SJSA1 (cell line): Measurements from ENCODE around the gene DCTPP1. TPM values are rescaled to one million over a fixed set of nuclear protein-coding genes. Genes with fewer than 3 reads are reported as not detected.
"Not testable (repeated sequence)": the region's sequence is repeated elsewhere in the genome, so short reads cannot be mapped to it uniquely, and the experiment has no call there.

Source experiments
- DNase-seq, 2 experiments: peaks; one replicate each; pipeline ENCODE4 v3.0.0-alpha.2; 2015 to 2020; ENCODE audit warnings: low spot score in 2 of 2, low read depth in 1 of 2
- H3K27ac ChIP-seq: fragments of 250-450 bp; sonication (Bioruptor Pico); 2 replicates; pipeline ENCODE4 v1.5.1; 2020; ENCODE audit warnings: mild to moderate bottlenecking, moderate library complexity
- H3K27me3 ChIP-seq: fragments of 250-450 bp; sonication (Bioruptor Pico); replicated peaks from 2 replicates; pipeline ENCODE4 v1.5.1; 2020; ENCODE audit warnings: mild to moderate bottlenecking, moderate library complexity
- H3K36me3 ChIP-seq: fragments of 250-450 bp; sonication (Bioruptor Pico); 2 replicates; pipeline ENCODE4 v1.5.1; 2020; ENCODE audit warnings: mild to moderate bottlenecking
- H3K4me1 ChIP-seq: fragments of 250-450 bp; sonication (Bioruptor Pico); replicated peaks from 2 replicates; pipeline ENCODE4 v1.6.1; 2021; ENCODE audit warnings: mild to moderate bottlenecking
- H3K4me3 ChIP-seq: fragments of 250-450 bp; sonication (Bioruptor Pico); 2 replicates; pipeline ENCODE4 v1.5.1; 2020; ENCODE audit warnings: mild to moderate bottlenecking
- H3K9me3 ChIP-seq: fragments of 250-450 bp; sonication (Bioruptor Pico); replicated peaks from 2 replicates; pipeline ENCODE4 v1.5.1; 2020; ENCODE audit warnings: mild to moderate bottlenecking
- total RNA-seq: library from RNA; depleted of rRNA; stranded (reverse); fragments of >200 nt; shearing (Covaris generic); gene quantifications from 2 replicates; pipeline ENCODE4 v1.2.3, GENCODE V29; 2014

Gene DCTPP1
- total RNA-seq, 1 experiment from 2014 or later = 31.6 TPM

- DNase-seq = no peak
- Histone ChIP-seq H3K9me3 (no peaks in the 10 kb centered on the region), H3K27ac (no peak overlapping the region), H3K36me3 (no peaks in the 10 kb centered on the region), H3K4me3 (no peak overlapping the region), H3K27me3 (no peaks in the 10 kb centered on the region), H3K4me1 (no peaks in the 10 kb centered on the region)
Observed at GRCh38 chr16:30458561-30459394, 28.9 kb upstream of the DCTPP1 start.

GRCh38 chr16:30457743-30458560 lies 28.1 kb upstream of the DCTPP1 start:
- DNase-seq = no peak
- no peaks in the 10 kb centered on the region for H3K9me3 ChIP-seq
- no peaks in the 10 kb centered on the region for H3K4me1 ChIP-seq
- H3K4me3 ChIP-seq = no peak overlapping the region
- no peaks in the 10 kb centered on the region for H3K27me3 ChIP-seq
- H3K27ac ChIP-seq = no peak overlapping the region
- no peaks in the 10 kb centered on the region for H3K36me3 ChIP-seq

DNA sequence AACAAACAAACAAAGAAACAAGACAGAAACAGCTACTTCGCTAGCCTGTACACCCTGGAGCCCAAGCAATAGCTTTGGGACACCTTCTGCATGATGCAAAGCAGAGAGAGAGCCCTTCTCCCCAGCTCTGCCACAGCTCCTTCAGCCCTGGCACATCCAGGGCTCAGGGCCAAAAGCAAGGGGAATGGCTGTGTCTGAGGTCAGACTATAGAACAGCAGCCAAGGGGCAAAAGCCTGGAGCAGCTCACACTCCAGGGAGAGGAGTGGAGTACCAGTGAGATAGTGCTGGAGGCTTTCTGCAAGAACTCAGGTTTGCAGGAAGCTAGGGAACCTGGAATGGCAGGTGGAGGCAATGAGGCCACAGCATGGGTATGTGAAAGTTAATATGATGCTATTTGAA lies 27.4 kb upstream of the DCTPP1 start:
- Histone ChIP-seq H3K4me3 (no peak overlapping the region), H3K36me3 (no peaks in the 10 kb centered on the region), H3K27me3 (no peaks in the 10 kb centered on the region), H3K4me1 (no peaks in the 10 kb centered on the region), H3K9me3 (no peaks in the 10 kb centered on the region), H3K27ac (no peak overlapping the region)
- no peak for DNase-seq

DNA sequence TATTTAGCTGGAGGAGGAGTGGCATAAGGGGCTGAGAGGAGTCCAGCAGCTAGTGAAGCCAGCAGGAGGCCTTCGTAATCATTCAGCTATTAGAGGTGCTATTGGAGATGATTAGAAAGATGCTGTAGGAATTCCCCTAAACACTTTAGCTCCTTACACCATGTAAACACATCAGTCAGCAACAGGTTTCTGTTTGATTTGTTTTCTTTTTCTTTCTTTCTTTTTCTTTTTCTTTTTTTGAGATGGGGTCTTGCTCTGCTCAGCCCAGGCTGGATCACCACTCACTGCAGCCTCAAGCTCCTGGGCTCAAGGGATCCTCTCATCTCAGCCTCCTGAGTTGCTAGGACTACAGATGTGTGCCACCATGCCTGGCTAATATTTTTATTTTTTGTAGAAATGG lies 26.5 kb upstream of the DCTPP1 start:
- Histone ChIP-seq H3K27me3 (no peaks in the 10 kb centered on the region), H3K27ac (no peak overlapping the region), H3K4me3 (no peak overlapping the region), H3K9me3 (no peaks in the 10 kb centered on the region), H3K4me1 (no peaks in the 10 kb centered on the region), H3K36me3 (no peaks in the 10 kb centered on the region)
- DNase-seq = no peak

DNA sequence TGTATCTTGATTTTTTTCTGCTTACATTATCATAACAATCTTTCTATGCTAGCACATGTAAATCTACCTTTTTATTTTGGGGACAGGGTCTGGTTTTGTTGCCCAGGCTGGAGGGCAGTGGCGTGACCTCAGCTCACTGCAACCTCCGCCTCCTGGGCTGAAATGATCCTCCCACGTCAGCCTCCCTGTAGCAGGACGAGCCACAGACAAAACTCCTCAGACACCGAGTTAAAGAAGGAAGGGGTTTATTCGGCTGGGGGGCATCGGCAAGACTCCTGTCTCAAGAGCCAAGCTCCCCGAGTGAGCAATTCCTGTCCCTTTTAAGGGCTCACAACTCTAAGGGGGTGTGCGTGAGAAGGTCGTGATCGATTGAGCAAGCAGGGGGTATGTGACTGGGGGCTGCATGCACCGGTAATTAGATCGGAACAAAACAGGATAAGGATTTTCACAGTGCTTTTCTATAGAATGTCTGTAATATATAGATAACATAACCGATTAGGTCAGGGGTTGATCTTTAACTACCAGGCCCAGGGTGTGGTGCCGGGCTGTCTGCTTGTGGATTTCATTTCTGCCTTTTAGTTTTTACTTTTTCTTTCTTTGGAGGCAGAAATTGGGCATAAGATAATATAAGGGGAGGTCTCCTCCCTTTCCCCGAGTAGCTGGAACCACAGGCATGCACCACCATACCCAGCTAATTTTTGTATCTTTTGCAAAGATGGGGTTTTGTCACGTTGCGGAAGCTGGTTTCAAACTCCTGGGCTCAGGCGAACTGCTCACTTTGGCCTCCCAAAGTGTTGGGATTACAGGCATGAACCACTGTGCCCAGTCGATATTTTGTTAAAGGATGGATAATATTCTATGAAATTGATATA lies 23.1 kb upstream of the DCTPP1 start:
- not testable (repeated sequence) for DNase-seq, H3K36me3 ChIP-seq, H3K27me3 ChIP-seq, H3K9me3 ChIP-seq, H3K4me3 ChIP-seq, H3K27ac ChIP-seq, H3K4me1 ChIP-seq

GRCh38 chr16:30449116-30449435 lies 19.2 kb upstream of the DCTPP1 start:
- H3K36me3 ChIP-seq = peaks cover 13% of the 10 kb centered on the region
- no peak for DNase-seq
- no peak overlapping the region for H3K27ac ChIP-seq

GRCh38 chr16:30447512-30448226 lies 17.8 kb upstream of the DCTPP1 start:
- peaks cover 16% of the 10 kb centered on the region for H3K4me1 ChIP-seq
- no peak for DNase-seq
- no peak overlapping the region for H3K27ac ChIP-seq
- H3K4me3 ChIP-seq = no peak overlapping the region
- no peaks in the 10 kb centered on the region for H3K9me3 ChIP-seq
- no peaks in the 10 kb centered on the region for H3K27me3 ChIP-seq
- peaks cover 26% of the 10 kb centered on the region for H3K36me3 ChIP-seq

More at GRCh38 chr16:30449116-30449435, 19.2 kb upstream of the DCTPP1 start:
- H3K9me3 ChIP-seq = no peaks in the 10 kb centered on the region
- H3K4me1 ChIP-seq = peaks cover 15% of the 10 kb centered on the region
- H3K27me3 ChIP-seq = no peaks in the 10 kb centered on the region
- H3K4me3 ChIP-seq = no peak overlapping the region

DNA sequence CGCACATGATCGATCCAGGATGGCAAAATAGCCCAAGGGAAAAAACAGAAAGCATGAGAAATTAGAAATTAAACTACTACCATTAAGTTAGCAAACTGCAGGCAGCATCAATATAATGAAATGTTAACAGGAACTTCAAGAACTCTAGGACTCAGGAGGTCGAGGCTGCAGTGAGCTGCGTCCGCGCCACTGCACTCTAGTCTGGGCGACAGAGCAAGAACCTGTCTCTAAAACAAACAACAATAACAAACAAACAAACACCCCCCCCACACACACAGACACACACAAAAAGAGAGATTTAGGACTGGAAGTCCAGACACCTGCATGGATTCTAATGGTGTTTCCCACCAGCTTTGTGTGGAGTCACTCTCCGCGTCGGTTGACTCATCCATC lies 16.4 kb upstream of the DCTPP1 start:
- Histone ChIP-seq H3K27ac (peak overlapping the region; percentile 95), H3K4me1 (peaks cover 16% of the 10 kb centered on the region), H3K36me3 (peaks cover 26% of the 10 kb centered on the region), H3K4me3 (peak overlapping the region; percentile 77), H3K9me3 (no peaks in the 10 kb centered on the region), H3K27me3 (no peaks in the 10 kb centered on the region)
- no peak for DNase-seq

GRCh38 chr16:30445408-30446202 lies 15.8 kb upstream of the DCTPP1 start, which contains the start of gene SEPHS2:
SEPHS2 (minus strand) TSS chr16:30445874; CDS start chr16:30445727, 147 bp downstream.
- peak within 1 kb of the TSS; percentile 77 for H3K4me3 ChIP-seq
- peaks cover 26% of the 10 kb centered on the region for H3K36me3 ChIP-seq
- no peaks in the 10 kb centered on the region for H3K9me3 ChIP-seq
- H3K27me3 ChIP-seq = no peaks in the 10 kb centered on the region
- peaks cover 16% of the 10 kb centered on the region for H3K4me1 ChIP-seq
- DNase-seq = peak; percentile 94 to 96
- peak within 1 kb of the TSS; percentile 95 for H3K27ac ChIP-seq

GRCh38 chr16:30445149-30445407 lies 15.2 kb upstream of the DCTPP1 start:
- no peak for DNase-seq
- no peaks in the 10 kb centered on the region for H3K9me3 ChIP-seq
- H3K36me3 ChIP-seq = peaks cover 26% of the 10 kb centered on the region
- peak overlapping the region; percentile 77 for H3K4me3 ChIP-seq
- H3K27ac ChIP-seq = peak overlapping the region; percentile 95
- peaks cover 16% of the 10 kb centered on the region for H3K4me1 ChIP-seq
- H3K27me3 ChIP-seq = no peaks in the 10 kb centered on the region

- no peaks in the 10 kb centered on the region for H3K9me3 ChIP-seq
- DNase-seq = no peak
- peaks cover 16% of the 10 kb centered on the region for H3K4me1 ChIP-seq
- peaks cover 26% of the 10 kb centered on the region for H3K36me3 ChIP-seq
- peak overlapping the region; percentile 95 for H3K27ac ChIP-seq
- no peaks in the 10 kb centered on the region for H3K27me3 ChIP-seq
- peak overlapping the region; percentile 77 for H3K4me3 ChIP-seq
Observed at GRCh38 chr16:30444231-30445148, 14.7 kb upstream of the DCTPP1 start.

DNA sequence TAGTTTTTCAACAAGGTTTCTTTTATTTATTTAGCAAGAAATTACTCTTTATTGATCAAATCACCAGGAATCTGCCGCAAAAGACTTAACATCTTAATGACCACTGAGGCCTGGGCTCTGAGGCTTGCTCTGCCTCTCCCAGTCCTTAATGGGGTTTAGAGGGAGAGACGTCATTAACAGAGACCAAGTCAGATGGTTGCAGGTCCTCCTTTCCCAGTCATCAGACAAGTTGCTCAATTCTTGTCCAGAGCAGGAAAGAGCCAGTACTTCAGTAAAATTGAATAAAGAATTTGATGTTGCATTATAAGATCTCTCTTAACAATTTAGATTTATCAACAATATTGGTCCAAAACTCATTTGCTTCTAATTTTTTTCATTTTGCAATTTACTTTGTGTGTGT lies 13.8 kb upstream of the DCTPP1 start:
- Histone ChIP-seq H3K9me3 (no peaks in the 10 kb centered on the region), H3K27me3 (no peaks in the 10 kb centered on the region), H3K27ac (no peak overlapping the region), H3K4me1 (peaks cover 16% of the 10 kb centered on the region), H3K4me3 (no peak overlapping the region), H3K36me3 (peaks cover 26% of the 10 kb centered on the region)
- DNase-seq = no peak
